NCI-H524 treated with DMSO at 0.1 percent for 48 hours (cell line): ENCODE measurements around the gene ACAD11.
A peak's percentile ranks its signal among the peaks of the same experiment; 100 is the strongest.
"Not testable (repeated sequence)": the region's sequence is repeated elsewhere in the genome, so short reads cannot be mapped to it uniquely, and the experiment has no call there.

ENCODE experiments used
- DNase-seq: peaks from one replicate; lab custom pipeline; 2025; lab: John Stamatoyannopoulos, UW

Gene ACAD11

DNA sequence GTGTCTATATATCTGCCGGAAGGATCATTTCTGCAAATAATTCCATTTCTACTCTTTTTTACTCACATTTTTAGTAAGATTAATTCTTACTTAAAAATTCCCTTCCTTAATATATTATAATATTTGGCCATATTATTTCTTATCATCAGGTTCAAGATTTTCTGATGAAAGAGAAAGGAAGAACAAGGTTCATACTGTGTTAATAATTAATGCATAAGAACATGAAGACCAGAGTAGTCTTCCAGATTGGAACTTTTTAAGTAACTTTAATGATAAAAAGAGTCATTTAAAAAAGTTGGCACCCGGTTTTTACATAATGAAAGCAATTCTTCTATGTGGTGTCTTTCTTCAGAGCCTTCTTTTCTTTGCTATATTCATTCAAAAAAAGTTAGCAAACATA, 61.9 kb downstream of the ACAD11 start:
- DNase-seq: no peak

DNA sequence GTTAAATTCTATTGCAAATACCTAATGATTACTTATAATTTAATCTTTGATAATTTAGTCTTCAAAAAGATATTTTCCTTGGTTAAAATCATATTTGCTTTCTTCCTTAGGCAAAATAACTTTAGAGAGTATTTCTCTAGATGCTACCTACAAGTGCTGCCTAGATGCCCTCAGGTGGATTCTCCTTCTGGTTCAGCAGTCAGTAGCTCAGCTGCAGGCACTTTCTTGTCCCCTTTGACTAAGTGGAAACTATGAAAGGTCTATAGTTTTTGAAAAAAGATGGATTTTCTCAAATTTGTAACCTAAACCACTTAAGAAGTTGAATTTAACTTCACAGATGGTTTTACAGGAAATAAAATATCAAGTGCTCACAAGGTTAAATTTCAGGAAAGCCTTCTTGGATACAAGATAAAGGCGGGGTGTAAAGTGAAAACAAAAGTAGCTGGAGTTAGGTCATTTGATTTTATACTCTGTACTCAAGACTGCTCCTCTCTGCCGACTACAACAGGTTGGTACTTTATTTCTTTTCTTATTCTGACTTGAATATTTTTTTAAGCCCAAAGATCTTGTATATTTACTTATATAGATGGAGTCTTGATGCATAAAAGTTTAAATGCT, 62.7 kb downstream of the ACAD11 start, which contains the start of gene ACKR4:
Gene ACKR4 (plus strand): TSS at position 455 of the 618 bp plus-strand sequence. CDS start 3,128 bp downstream, outside the sequence.
- no peak for DNase-seq

DNA sequence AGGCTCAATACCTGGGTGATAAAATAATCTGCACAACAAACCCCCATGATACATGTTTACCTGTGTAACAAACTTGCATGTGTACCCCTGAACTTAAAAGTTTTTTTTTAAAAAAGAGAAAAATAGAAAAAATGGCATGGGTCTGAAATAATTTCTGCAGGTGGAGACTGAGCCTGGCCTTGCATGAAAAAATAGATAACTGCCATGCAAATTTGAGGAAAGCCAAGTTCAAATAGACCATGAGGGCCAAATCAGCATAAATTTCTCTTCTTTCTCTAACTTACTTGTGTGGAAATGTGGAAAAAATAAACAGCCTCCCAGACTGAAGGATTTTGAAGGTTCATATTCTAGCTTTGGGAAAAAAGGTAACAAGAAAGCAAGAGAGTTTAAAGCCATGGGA, 63.3 kb downstream of the ACAD11 start:
- no peak for DNase-seq

DNA sequence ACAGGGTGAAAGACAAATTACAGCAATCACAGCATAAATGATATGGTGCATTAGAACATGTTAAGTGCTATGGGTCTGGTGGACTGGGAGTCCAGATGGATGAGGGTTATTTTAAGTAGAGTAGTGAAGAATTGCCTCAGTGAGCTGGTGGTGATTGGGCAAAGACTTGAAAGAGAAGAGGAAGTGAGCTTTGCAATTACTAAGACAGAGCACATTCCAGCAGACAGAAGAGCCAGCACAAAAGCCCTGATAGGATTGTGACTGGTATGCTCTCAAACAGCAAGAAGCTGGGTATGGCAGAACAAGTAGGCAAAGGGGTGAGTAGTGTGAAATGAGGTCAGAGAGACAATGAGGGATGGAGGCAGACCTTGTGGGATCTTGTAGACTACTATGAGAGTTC, 64.6 kb downstream of the ACAD11 start:
- no peak for DNase-seq

DNA sequence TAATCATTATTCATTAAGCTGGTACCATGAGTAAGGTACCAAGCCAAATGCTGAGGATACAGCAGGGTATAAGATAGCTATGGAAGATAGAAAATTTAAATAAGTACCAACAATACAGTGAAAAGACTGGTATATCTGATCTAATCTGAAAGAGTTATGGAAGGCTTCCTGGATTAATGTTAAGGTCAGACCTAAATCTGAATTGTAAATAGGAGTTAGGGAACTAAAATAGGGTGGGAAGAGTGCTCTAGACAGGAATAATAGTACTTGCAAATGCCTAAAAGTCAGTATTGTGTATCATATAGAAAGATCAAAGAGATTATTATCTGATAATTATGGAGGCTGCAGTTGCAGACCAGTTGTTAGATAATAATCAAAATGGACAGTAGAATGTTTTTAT, 65.1 kb downstream of the ACAD11 start:
- DNase-seq: no peak

DNA sequence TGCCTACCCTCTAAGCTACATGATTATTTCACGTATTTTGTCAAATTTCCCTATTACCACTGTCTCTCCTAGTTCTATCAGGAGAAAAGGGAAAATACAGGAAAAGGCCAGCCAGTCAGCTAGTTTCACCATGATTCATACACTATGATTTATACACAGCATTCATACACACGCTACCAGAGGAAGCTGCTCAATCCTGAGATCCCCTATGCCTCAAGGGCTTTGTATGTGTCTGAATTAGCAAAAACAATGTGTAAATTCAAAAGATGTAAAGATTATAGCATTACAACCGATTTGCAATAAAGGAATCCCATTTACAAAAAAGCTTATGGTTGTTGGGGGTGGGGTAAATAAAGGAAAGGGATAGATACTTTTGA, 65.7 kb downstream of the ACAD11 start:
- DNase-seq: no peak

DNA sequence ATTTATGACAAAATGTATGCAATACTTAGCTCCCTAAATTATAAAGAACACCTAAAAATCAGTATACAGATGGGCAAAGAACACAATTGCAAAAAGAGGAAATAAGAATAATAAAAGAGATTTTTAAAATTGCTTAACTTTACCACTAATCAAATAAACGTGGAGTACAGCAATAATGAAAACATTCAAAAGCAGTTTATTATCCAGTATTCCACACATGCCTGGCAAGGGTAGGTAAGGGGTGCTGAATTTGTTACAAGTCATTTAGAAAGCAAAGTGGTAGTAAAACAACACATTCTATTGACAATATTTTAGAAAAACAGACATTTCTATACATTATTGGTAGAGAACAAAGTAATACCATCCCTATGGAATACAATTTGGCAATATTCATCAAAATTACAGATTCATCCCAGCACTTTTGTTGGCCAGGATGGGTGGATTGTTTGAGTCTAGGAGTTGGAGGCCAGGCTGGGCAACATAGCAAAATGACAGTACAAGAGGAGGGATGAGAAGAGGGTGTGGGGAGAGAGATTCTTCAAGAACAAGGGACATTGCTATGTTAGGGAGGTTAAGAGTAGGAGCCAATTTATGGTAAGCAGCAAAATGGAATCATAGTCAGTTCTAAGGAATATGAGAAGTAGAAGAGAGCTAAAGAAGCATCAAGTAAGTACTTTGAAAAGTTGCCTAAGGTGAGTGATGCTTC, 66.2 kb downstream of the ACAD11 start:
- no peak for DNase-seq

DNA sequence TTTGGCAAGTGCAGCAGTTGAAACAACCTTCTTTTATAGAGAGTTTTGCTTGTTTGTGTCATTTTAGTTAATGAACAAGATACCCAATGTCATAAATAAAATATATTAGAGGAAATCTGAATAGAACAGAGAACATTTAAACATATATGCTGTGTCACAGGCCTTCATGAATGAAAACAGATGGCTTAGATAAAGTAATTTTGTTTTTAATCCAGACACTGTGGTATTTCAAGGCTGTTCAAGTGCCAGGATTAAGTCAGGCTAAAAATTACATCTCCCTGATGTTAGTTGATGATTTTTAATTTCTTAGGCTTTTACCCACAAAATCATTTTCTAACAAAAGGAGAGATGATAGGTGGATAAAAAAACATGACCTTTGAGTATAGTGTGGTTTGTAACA, 67.4 kb downstream of the ACAD11 start:
- peak; percentile 45 for DNase-seq

DNA sequence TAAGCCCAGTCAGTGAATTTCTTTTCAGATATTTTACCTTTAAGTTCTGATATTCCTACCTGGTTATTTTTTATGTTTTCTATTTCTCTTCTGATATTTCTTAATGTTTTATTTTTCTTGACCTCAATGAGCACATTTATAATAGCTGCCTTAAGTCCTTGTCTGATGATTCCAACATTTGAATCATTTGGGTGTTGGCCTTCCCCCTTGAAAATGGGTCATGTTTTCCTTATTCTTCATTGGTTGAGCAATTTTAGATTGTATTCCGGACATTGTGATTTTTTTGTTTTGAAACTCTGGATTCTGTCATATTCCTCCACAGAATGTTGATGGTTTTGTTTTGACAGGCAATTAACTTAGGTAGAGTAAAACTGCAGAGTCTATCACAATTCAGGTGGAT, 72.2 kb downstream of the ACAD11 start:
- no peak for DNase-seq

DNA sequence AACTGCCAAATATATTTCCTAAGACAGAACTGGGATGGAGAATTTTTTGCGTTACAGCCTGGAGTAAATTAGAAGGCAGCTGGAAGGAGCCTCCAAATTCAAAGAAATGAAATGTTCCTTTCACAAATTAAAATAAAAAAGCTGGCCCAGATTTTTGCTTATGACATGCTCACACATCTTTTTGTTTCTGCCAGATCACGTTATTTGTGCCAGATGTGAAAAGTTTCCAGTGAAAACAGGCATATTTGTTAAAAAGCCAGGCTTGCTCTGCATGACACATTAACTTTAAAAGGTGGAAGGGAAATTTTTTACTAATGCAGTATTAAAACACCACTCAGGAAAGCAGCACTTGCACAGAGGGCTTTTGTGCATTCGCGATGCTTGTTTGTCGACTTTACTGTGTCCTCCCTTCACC, 85.8 kb downstream of the ACAD11 start:
- no peak for DNase-seq

DNA sequence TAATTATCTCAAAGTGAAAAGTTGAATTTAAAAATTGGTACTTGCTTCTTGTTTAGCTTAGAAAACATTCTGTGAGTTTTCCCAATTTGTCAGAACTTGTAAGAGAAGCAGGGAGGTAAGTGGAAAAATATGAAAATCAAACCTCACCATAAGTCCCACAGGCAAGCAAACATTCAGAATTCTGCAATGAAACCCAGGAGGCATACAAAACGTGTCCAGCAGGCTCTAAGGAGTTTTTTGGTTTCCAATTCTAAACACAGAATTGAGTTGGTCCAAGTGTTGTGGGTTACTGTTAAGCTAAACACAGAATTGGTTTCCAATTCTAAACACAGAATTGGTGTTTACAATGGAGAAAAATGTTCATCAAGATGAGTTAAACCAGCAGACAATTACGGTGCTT, 89.6 kb downstream of the ACAD11 start:
- DNase-seq: no peak

DNA sequence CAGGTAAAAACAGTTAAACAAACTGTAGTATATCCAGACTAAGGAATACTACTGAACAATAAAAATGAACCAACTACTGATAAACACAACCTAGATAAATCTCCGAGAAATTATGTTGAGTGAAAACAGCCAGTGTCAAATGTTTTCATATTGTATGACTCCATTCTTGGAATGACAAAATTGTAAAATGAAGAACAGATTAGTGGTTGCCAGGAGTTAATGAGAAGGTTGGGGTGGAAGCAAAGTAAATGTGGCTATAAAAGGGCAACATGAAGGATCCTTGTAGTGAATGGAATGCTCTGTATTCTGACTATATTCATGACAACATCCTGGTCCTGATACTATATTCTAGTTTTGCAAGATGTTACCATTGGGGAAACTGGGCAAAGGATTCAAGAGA, 90.0 kb downstream of the ACAD11 start:
- DNase-seq: no peak

DNA sequence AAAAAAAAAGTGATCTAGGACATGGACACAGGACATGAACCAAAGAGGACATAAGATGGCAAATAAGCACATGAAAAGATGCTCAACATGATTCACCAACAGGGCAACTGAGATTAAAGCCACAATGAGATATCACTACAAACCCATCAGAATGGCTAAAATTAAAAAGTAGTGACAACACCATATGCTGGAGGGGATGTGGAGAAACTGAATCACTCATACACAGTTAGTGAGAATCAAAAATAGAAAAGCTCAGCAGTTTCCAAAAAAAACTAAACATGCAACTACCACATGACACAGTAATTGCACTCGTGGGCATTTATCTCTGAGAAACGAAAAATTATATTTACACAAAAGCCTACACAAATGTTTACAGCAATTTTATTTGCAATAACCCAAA, 90.5 kb downstream of the ACAD11 start:
- no peak for DNase-seq

DNA sequence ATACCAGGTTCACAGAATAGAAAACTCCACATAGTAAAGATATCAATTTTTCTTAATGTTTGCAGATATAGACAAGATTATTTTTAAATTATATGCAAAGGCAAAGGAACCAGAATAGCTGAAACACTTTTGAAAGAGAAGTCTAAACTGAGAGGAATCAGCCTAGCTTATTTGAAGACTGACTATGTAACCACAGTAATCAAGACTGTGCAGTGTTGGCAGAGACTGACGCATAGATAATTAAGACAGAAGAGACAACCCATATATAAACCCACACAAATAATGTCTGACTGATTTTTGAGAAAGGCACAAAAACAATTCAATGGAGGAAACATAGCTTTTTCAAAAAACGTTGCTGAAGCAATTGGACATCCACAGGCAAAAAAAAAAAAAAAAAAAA, 91.2 kb downstream of the ACAD11 start:
- DNase-seq: no peak

DNA sequence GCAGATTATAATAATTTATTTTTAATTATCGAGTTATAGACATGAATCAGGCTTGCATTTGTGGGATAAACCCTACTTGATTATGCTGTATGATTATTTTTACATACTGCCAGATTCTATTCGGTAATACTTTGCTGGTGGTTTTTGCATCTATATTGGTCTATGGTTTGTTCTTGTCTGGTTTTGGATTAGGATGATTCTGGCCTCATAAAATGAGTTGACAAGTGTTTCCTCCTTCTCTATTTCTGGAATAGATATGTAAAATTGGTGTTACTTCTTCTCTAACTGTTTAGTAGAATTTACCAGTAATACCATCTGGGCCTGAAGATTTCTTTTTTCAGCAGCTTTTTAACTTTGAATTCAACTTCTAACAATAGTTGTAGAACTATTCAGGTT, 95.5 kb downstream of the ACAD11 start:
- DNase-seq: no peak

DNA sequence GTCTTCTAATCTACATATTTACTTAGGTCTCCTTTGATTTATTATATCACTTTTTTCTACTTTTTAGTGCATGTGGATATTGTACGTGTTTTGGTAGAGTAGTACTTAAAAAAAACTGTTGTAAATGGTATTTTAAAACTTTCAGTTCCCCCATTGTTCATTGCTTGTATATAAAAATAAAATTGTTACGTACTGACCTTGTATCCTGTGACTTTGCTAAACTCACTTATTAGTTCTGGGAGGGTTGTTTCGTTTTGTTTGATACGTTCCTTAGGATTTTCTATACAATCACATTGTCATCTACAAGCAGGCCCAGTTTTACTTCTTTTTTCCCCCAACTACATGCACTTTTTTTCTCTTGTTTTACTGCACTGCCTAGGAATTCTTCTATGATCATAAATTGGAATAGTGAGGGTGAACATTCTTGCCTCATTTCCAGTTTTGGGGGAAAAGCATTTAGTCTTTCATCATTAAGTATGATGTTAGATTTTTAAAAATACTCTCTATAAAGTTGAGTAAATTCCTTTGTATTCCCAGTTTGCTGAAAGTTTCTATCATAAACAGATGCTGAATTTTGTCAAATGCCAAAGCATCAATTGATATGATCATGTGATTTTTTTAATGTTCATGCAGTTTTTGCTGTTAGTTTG, 96.1 kb downstream of the ACAD11 start:
- DNase-seq: no peak

DNA sequence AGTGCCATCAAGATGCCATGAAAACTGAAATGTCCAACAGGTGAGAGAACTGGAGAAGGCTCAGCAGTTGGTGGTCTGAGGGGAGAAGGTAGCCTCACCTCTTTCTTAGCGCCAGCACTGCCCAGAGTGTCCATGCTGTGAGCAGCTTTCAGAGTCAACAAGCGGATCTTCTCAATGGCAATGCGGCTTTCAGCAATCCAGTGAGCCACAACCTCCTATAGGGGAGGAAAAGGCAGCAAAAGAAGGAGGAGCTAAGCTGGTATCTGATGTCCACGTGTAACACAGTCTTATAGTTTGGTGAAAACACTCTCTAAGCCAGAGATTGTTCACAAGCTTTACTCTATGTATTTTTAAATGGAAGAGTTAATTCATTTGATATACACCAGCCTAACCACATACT, 98.6 kb downstream of the ACAD11 start:
- DNase-seq: no peak

DNA sequence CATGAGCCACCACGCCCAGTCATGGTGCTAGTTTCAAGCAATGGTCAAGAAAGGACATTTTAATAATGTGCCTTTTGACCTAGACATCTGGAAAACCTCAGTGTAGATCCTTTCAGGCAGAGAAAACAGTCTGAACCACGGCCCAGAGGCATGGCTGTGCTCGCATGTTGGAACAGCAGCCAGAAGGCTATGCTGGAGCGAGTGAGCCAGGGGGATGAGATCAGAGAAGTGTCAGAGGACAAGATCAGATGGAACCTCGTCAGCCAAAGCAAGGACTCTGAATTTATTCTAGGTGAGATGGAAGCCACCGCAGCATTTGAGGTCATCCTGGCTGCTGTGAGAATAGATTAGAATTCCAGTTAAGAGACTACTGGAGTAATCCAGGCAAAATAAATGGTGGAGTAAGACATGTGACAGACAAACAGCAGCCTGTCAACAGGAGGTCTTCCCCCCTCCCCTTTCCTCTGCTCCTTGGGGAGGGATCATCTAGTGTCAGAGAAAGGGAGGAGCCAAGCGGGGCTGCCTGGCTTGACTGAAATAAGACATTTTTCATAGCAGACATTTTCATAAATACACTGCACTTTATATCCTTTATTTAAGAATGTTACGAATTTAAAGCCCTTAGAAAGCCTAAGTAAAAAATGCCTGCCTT, 103.0 kb downstream of the ACAD11 start:
- DNase-seq: no peak

DNA sequence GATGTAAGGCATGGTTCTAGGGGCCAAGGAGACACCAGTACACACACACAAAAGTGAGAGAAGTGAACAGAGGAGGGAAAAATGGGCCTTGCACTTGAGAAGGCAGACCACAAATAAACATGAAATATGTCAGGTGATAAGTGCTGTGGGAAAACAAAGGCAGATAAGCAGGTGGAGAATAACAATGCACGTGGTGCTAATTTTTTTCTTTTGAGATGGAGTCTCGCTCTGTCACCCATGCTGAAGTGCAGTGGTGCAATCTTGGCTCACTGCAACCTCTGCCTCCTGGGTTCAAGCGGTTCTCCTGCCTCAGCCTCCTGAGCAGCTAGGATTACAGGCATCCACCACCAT, 103.6 kb downstream of the ACAD11 start:
- DNase-seq: not testable (repeated sequence)

DNA sequence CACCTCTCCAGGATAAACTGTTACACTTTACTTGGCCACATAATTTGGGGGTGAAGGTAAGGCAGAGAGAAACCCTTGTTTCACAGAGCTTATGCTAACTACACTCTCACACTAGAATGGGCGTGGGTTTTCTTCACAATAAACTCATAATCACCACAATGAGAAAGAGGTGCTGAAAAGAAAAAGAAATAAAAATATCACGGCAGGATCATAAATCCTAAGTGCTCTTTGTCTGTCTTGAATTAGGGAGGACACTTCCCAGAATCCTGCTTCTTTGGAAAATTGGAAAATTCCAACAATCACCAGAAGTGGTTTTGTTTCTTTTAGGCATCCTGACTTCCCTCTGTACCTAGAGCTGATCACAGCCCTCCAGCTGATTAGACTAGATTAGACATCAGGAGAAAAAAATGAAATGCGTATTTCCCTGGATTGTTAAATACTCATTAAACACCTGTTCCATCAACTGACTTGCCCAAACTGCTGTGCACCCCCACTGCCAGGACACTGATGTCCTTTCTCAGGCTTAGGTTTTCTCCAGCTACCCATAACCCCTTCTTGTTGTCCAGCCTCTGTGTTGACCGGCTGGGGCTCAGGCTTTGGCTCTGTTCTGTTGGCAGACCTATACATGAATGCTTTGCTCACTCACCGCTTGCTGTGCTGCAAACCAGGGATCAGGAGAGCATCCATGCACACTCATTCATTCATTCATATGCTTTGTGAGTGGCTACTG, 104.1 kb downstream of the ACAD11 start:
- no peak for DNase-seq

DNA sequence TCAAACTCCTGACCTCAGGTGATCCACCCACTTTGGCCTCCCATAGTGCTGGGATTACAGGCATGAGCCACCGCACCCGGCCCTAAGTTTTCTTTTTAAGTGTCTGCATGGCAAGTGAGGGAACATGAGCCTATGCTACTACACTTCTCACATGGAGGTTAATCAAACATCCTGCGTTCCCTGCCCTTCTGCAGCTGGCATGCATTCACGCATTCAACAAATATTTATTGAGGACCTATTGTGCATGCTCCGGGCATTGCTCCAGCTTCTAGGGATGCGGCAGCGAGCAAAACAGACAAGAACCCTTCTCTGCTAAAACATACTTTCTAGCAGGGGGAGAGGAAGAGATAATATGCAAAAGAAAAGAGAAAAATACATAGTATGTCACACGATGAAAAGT, 105.2 kb downstream of the ACAD11 start:
- DNase-seq: no peak

DNA sequence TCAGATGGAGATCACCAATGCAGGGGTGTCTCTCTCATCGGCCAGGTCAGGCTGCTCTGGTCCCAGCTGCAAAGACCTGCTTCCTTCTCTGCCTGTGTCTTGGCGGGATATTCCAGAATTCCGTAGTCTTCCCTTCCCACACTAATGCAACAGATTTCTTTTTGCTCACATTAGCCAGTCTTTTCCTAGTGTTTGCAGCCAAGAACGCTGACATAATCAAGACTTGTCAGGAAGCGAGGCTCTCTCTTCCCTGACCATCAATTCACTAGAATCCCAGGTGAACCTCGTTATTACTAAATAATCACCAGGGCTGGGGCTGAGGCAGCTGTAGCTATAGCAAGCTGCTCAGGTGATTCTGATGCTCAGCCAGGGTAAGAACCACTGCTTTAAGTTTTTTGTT, 105.8 kb downstream of the ACAD11 start:
- no peak for DNase-seq
